Keratinocyte (primary cell): ENCODE data around the gene MMP24.
"Not testable (repeated sequence)": the region's sequence is repeated elsewhere in the genome, so short reads cannot be mapped to it uniquely, and the experiment has no call there.

Experiments
- EZH2 ChIP-seq: IDR thresholded peaks from one replicate; pipeline ENCODE4 v1.6.1; 2012; ENCODE audit warnings: inconsistent platforms, mild to moderate bottlenecking, low read length, moderate library complexity
- TF ChIP-seq, protein P1 (sequence below), 3 experiments: IDR thresholded peaks in 1 of 3; conservative IDR thresholded peaks in 1 of 3; optimal IDR thresholded peaks in 1 of 3; 2 replicates in 2 of 3; 3 replicates in 1 of 3; pipeline versions ENCODE3 to v1.5.1; 2011; ENCODE audit warnings: low read length in 3 of 3, mild to moderate bottlenecking in 3 of 3, moderate library complexity in 2 of 3, control low read depth in 1 of 3, inconsistent platforms in 1 of 3; ENCODE audit not compliant: insufficient read depth in 2 of 3; ENCODE audit errors: extremely low read depth in 1 of 3

DNA sequence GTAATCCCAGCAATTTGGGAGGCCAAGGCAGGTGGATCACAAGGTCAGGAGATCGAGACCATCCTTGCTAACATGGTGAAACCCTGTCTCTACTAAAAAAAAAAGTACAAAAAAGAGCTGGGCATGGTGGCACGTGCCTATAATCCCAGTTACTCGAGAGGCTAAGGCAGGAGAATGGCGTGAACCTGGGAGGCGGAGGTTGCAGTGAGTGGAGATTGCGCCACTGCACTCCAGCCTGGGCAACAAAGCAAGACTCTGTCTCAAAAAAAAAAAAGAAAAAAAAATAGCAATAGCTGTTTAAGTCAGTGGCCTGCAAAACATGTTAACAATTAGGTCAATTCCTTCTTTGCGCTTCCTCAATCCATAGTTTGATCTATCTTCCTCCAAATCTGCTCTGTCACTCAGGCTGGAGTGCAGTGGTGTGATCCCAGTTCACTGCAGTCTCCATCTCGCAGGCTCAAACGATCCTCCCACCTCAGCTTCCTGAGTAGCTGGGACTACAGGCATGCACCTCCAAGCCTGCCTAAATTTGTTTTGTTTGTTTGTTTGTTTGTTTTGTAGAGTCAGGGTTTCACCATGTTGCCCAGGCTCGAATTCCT, 39.7 kb upstream of the MMP24 start:
- TF ChIP-seq, protein P1, sequence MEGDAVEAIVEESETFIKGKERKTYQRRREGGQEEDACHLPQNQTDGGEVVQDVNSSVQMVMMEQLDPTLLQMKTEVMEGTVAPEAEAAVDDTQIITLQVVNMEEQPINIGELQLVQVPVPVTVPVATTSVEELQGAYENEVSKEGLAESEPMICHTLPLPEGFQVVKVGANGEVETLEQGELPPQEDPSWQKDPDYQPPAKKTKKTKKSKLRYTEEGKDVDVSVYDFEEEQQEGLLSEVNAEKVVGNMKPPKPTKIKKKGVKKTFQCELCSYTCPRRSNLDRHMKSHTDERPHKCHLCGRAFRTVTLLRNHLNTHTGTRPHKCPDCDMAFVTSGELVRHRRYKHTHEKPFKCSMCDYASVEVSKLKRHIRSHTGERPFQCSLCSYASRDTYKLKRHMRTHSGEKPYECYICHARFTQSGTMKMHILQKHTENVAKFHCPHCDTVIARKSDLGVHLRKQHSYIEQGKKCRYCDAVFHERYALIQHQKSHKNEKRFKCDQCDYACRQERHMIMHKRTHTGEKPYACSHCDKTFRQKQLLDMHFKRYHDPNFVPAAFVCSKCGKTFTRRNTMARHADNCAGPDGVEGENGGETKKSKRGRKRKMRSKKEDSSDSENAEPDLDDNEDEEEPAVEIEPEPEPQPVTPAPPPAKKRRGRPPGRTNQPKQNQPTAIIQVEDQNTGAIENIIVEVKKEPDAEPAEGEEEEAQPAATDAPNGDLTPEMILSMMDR (optimal IDR thresholded peaks at IDR 0.05 in 1 of 3, IDR thresholded peaks at IDR 0.05 in 1 of 3, conservative IDR thresholded peaks at IDR 0.05 in 1 of 3; ENCODE audit: extremely low read depth in 1 of 3, insufficient read depth in 2 of 3, low read length in 3 of 3): not testable (repeated sequence)
- TF ChIP-seq EZH2: not testable (repeated sequence)
